Stimulated activated naive CD8-positive, alpha-beta T cell treated with anti-CD3 and anti-CD28 coated beads, Interleukin-15, amount 100 ng/mL, for 72 hours (primary cell): ENCODE results near the gene CRACR2B.

Experiments
- ATAC-seq: fragments of 150-1000 bp; cut with Tn5 transposase; 2 replicates; pipeline ENCODE4 v1.10.0; 2021; ENCODE audit warnings: mild to moderate bottlenecking, moderate library complexity
- DNase-seq, 2 donors: peaks; one replicate each; pipeline ENCODE4 v3.0.0; 2021 to 2022
- H3K27ac Mint-ChIP-seq, 2 donors: one replicate each; pipeline ENCODE4 v1.8.0; 2022; ENCODE audit warnings: mild to moderate bottlenecking in 2 of 2, mixed read lengths in 2 of 2, moderate library complexity in 2 of 2
- H3K27me3 Mint-ChIP-seq: one replicate; pipeline ENCODE4 v1.8.0; 2022; ENCODE audit warnings: mixed read lengths
- H3K4me1 Mint-ChIP-seq: one replicate; pipeline ENCODE4 v1.8.0; 2022; ENCODE audit warnings: mild to moderate bottlenecking, mixed read lengths
- H3K4me3 Mint-ChIP-seq, 2 donors: one replicate each; pipeline ENCODE4 v1.8.0; 2022; ENCODE audit warnings: mild to moderate bottlenecking in 2 of 2, mixed read lengths in 2 of 2, moderate library complexity in 1 of 2
- H3K9me3 Mint-ChIP-seq, 2 donors: one replicate each; pipeline ENCODE4 v1.8.0; 2022; ENCODE audit warnings: mixed read lengths in 2 of 2

CRACR2B gene

DNA sequence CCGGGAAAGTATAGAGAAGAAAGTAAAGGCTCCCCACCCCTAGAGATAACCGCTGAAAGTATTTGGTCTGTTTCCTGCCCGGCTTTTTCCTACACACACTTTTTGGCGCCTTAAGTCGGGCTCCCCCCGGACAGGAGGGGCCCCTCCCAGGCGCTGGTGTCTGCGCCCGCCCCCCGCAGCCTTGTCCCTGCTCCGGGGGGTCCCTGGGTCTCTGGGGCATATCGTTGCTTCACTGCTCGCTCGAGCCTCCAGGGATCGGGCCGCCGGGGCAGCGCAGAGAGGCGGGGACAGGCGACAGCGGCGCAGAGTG, 928 bp upstream of the CRACR2B start:
- peak overlapping the region; percentile 80 to 82 for H3K4me3 Mint-ChIP-seq
- H3K9me3 Mint-ChIP-seq, result no peaks in the 10 kb centered on the region
- ATAC-seq, result no peak
- peaks cover 46% of the 10 kb centered on the region for H3K27me3 Mint-ChIP-seq
- no peak for DNase-seq
- H3K27ac Mint-ChIP-seq, result no peak overlapping the region
- peaks cover 61% of the 10 kb centered on the region for H3K4me1 Mint-ChIP-seq

DNA sequence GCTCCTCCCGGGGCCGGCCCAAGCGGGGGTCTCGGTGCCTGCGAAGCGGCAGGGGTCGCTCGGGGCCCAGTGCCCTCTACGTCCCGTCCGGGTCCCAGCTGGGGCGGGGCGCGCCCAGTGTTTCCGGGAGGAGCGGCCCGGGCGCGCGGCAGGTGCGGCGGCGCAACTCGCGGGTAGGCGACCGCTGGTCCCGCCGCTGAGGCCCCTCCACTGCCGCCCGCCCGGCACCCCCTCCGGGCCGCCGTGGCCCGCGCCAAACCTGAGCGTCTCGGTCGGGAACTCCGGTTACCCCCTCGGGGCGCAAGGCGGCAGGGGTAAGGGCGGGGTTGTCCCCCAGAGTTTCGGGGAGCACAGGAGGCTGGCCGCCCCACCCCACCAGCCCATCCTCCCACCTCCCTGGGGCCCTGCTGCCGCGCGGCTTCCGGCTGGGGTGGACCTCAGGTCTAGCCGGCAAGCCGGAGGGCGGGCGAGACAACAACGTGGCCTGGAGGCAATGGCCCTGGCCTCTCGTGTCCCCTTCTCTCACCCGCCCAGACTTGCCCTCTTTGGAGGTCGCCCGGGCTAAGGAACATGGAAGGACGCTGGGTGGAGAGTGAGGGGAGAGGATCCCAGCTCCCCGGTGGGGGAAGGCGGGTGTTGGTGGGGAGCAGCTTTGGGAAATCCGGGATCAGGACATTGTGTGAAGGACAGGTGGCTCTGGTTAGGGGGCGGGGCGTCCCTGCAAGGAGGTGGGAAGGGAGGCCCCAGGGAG, 398 bp upstream of the CRACR2B start:
- peak; percentile 49 to 52 for DNase-seq
- H3K4me3 Mint-ChIP-seq, result peak overlapping the region; percentile 80 to 86
- peaks cover 61% of the 10 kb centered on the region for H3K4me1 Mint-ChIP-seq
- peaks cover 51% of the 10 kb centered on the region for H3K27me3 Mint-ChIP-seq
- ATAC-seq, result peak; percentile 44
- no peaks in the 10 kb centered on the region for H3K9me3 Mint-ChIP-seq
- H3K27ac Mint-ChIP-seq, result peak overlapping the region in 1 of 2 donors; percentile 28

DNA sequence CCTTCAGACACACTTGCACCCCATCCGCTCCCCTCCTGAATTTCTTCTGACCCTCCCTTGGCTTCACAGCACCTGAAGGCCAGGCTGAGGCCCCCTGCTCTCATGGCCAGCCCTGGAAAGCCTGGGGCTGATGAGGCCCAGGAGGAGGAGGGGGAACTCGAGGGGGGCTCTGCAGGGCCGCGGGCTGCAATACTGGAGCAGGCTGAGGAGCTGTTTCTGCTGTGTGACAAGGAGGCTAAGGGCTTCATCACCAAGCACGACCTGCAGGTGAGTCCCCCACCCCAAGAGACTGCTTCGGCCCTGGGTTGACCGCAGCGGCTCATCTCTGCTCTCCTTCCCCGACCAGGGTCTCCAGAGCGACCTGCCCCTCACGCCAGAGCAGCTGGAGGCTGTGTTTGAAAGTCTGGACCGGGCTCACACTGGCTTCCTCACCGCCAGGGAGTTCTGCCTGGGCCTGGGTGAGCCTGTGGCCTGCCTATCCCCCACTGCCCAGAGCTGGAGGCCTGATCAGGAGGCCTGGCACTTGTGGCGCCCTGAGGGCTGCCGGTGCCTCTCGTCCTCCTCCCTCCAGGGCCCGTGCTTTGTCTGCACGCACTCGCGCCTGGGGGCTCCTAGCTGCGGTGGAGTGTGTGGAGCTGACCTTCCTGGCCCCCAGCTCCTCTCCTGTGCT, 922 bp downstream of the CRACR2B start:
- Mint-ChIP-seq H3K4me3 (peak overlapping the region; percentile 69 to 86), H3K9me3 (no peaks in the 10 kb centered on the region)

DNA sequence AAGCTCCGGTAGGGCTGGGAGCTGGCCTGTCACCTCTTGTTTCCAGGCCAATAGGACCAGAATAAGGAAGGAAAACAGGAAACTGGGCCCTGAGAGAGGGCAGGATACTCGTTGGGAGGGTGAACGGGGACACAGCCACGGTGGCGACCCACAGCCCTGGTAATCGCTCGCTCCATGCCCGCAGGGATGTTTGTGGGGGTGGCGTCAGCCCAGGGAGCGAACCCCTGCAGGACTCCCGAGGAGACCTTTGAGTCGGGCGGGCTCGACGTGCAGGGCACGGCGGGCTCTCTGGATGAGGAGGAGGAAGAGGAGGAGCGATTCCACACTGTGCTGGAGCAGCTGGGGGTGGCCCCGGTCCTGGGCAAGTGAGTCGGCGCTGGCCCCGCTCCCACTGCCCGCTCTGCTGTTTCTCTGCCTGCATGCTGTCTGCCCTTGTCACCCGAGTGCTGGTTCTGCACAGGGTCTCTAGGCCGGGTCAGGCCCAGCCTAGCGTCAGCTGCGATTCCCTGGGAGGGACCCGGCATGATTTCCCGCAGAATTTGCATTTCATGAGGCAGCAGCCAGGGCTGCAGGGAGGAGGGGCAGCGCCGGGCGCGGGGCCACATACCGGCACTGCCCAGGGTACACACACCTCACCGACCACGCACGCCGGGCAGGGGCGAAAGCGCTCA, 1.6 kb downstream of the CRACR2B start:
- ATAC-seq (no peak), DNase-seq (no peak)
- Mint-ChIP-seq H3K27me3 (peaks cover 54% of the 10 kb centered on the region), H3K4me3 (peak overlapping the region; percentile 69 to 86), H3K9me3 (no peaks in the 10 kb centered on the region), H3K27ac (no peak overlapping the region), H3K4me1 (peaks cover 73% of the 10 kb centered on the region)

More for the DNA sequence above, 922 bp downstream of the CRACR2B start:
- Mint-ChIP-seq H3K4me1 (peaks cover 66% of the 10 kb centered on the region), H3K27ac (peak overlapping the region in 1 of 2 donors; percentile 74), H3K27me3 (peaks cover 54% of the 10 kb centered on the region)
- DNase-seq (no peak), ATAC-seq (no peak)

DNA sequence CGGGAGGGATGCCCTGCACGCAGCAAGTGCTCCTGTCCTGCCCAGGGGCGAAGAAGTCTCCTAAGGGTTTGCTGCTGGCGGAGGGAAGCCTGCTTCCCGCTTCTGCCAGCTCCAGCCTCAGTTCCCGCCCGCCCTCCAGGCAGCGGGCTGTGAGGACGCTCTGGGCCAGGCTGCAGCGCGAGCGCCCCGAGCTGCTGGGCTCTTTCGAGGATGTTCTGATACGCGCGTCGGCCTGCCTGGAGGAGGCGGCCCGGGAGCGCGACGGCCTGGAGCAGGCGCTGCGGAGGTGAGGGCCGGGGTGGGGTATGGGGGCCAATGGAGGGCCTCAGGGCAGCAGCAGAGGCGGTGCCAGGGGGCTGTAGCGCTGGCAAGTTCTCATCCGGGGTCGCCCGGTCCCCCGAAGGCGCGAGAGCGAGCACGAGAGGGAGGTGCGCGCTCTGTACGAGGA, 2.2 kb downstream of the CRACR2B start:
- ATAC-seq, result peak; percentile 8
- Mint-ChIP-seq H3K27me3 (peaks cover 54% of the 10 kb centered on the region), H3K27ac (no peak overlapping the region), H3K9me3 (no peaks in the 10 kb centered on the region), H3K4me1 (peaks cover 79% of the 10 kb centered on the region), H3K4me3 (peak overlapping the region; percentile 69 to 86)
- no peak for DNase-seq

DNA sequence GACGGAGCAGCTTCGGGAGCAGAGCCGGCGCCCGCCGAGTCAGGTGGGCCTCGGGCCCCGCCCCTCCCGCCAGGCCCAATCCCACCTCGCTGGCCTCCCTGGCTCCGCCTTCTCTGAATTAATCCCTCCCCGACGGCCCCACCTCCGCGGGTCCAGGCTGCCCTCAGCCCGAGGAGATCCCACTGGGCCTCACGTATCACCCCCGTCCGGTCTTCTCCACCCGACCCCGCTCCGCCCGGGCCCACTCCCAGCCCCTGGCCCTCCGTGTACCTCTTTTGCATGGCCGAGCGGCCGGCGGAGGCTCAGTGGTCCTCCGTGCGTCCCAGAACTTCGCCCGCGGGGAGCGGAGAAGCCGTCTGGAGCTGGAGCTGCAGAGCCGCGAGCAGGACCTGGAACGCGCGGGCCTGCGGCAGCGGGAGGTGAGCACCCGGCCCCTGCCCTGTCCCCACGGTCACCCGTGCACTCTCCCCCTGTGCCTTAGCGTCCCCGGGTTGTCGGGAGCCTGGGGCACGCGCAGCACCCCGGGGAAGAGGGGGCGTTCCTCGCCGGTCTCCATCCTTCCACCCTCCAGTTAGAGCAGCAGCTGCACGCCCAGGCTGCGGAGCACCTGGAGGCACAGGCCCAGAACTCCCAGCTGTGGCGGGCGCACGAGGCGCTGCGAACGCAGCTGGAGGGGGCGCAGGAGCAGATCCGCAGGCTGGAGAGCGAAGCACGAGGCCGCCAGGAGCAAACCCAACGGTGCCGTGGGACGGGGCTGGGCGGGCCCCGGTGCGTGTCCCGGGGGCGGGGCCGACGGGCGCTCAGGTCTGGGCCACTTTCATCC, 2.8 kb downstream of the CRACR2B start:
- Mint-ChIP-seq H3K27me3 (peaks cover 54% of the 10 kb centered on the region), H3K4me1 (peaks cover 78% of the 10 kb centered on the region)

DNA sequence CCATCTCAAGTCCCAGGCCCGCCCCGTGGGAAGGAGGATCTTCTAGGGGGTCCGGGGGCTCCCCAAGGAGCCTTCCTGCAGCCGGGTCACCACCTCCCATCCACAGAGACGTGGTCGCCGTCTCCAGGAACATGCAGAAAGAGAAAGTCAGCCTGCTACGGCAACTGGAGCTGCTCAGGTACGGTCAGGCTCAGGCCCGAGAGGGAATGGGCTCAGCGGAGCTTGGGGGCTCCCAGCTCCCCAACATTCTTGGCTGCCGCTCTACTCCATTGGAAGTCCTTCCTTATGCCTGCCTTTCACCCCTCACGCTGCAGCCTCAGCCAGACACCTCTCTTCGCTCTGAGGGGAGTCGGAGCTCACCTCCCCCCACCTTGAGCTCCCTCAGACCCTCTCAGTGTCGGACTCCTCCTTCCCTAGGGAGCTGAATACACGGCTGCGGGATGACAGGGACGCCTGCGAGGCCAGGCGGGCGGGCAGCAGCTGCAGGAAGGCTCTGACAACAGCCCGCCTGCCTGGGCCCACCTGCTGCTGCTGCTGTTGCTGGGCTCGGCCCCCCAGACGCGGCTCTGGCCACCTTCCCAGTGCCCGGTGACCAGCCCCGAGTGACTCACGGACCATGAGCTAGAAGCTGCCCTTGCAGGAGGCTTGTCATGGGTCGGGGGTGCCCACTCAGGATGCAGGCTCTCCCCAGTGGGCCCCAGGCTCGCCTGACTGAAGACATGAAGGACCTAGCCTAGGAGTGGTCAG, 3.6 kb downstream of the CRACR2B start:
- ATAC-seq (no peak), DNase-seq (peak in 1 of 2 donors; percentile 16)
- Mint-ChIP-seq H3K9me3 (no peaks in the 10 kb centered on the region), H3K4me3 (peak overlapping the region; percentile 58 to 68), H3K4me1 (peaks cover 83% of the 10 kb centered on the region), H3K27ac (peak overlapping the region in 1 of 2 donors; percentile 85), H3K27me3 (peaks cover 54% of the 10 kb centered on the region)

More for the DNA sequence above, 2.8 kb downstream of the CRACR2B start:
- H3K27ac Mint-ChIP-seq, result no peak overlapping the region
- H3K4me3 Mint-ChIP-seq, result peak overlapping the region; percentile 69 to 86
- peak; percentile 77 to 82 for DNase-seq
- peak; percentile 61 for ATAC-seq
- H3K9me3 Mint-ChIP-seq, result no peaks in the 10 kb centered on the region

DNA sequence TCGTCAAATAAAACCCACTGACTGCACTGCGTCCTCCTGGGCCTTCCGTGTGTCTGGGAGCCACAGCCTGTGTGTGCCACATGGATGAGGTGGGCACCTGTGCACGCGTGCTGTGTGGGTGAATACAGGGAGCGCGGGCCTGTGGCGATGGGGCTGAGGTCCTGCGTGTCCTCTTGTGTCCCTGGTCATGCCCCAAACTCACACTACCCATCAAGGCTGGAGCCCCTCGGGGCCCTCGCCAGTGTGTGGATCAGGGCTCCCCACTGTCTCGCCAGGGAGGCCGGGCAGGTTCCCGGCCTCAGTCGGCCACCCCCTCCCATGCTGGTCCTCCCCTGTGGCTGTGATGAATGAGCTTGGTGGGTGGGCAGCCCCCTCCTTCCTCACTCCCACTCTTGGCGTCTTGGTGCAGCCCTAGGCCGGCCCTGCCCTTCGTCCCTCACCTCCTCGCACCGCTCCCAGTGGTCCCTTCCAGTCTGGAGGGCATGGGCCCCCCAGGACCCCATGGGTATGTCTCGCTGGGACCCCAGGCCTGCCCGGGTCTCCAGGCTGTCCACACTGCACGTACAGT, 4.3 kb downstream of the CRACR2B start:
- ATAC-seq, result no peak
- DNase-seq, result no peak
- H3K4me3 Mint-ChIP-seq, result peak overlapping the region; percentile 58 to 68
- H3K27me3 Mint-ChIP-seq, result peaks cover 54% of the 10 kb centered on the region
- peaks cover 81% of the 10 kb centered on the region for H3K4me1 Mint-ChIP-seq
- no peaks in the 10 kb centered on the region for H3K9me3 Mint-ChIP-seq
- H3K27ac Mint-ChIP-seq, result no peak overlapping the region

DNA sequence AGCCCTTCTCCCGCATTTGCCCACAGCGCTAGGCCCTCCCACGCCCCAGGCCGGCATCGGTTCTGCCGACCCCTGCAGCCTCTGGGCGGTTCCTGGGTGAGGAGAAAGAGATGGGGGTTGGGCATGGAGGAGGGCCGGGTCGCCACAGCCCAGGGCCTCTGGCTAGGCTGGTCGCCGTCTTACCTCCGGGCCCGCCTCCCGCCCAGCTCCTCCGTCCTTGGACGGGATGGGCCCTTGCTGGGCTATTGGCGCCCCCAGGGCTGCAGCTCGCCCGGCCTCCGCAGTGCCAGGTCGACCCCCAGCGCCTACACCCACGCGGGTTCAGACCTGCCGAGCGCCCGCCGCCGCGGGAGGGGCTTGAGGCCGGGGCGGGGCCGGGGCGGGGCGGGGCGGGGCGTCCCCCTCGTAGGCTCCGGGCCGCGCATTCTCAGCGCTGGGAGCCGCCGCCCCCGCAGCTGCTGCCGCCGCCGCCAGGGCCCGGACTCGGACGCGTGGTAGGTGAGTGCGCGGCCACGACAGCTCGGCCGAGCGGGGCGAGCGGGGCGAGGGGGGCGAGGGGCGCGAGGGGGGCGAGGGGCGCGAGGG, 4.9 kb downstream of the CRACR2B start, which contains the start of gene CD151:
Gene CD151, plus strand, starts transcription at position 424 of the 585 bp plus-strand sequence. CDS start 3,118 bp downstream, outside the sequence.
- peak in 1 of 2 donors; percentile 60 for DNase-seq
- peaks cover 82% of the 10 kb centered on the region for H3K4me1 Mint-ChIP-seq
- peak within 1 kb of the TSS in 1 of 2 donors; percentile 87 for H3K27ac Mint-ChIP-seq

DNA sequence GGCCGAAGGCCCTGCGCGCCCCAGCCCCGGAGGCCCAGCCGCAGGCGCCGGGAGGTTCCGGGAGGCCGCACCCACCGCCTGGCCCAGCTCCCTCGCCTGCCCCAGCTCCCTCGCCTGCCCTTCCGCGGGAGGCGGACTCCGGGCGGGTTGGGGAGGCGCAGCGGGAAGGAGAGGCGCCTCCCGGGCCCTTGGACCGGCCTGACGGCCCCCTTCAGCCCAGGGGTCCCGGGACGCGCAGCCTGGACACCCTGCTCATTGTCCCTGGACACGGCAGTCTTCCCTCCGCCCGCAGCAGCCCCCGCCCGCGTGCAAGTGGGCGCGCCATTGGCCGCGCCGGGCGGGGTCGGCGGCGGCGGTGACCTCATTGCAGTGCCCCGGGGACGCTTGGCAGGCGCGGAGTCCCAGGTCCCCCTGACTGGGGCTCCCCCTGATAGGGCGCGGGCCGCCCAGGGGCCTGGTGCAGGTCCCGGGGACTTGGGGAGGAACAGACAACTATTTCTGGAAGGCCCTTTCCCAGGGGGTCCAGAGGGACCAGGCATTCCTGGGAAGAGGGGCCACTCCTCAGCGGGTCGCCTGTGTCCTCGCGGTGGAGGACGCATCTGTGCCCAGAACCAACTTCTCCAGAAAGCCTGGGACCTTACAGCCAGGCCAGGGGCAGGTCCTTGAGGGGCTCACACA, 5.5 kb downstream of the CRACR2B start:
- peaks cover 44% of the 10 kb centered on the region for H3K27me3 Mint-ChIP-seq
- peak; percentile 52 to 61 for DNase-seq
- H3K4me3 Mint-ChIP-seq, result peak overlapping the region; percentile 72 to 79
- peak overlapping the region in 1 of 2 donors; percentile 87 for H3K27ac Mint-ChIP-seq
- H3K4me1 Mint-ChIP-seq, result peaks cover 79% of the 10 kb centered on the region
- peak; percentile 53 for ATAC-seq
- no peaks in the 10 kb centered on the region for H3K9me3 Mint-ChIP-seq

More for the DNA sequence above, 4.9 kb downstream of the CRACR2B start, which contains the start of gene CD151:
- Mint-ChIP-seq H3K4me3 (peak within 1 kb of the TSS; percentile 72 to 79), H3K9me3 (no peaks in the 10 kb centered on the region), H3K27me3 (peaks cover 50% of the 10 kb centered on the region)
- peak; percentile 58 for ATAC-seq

DNA sequence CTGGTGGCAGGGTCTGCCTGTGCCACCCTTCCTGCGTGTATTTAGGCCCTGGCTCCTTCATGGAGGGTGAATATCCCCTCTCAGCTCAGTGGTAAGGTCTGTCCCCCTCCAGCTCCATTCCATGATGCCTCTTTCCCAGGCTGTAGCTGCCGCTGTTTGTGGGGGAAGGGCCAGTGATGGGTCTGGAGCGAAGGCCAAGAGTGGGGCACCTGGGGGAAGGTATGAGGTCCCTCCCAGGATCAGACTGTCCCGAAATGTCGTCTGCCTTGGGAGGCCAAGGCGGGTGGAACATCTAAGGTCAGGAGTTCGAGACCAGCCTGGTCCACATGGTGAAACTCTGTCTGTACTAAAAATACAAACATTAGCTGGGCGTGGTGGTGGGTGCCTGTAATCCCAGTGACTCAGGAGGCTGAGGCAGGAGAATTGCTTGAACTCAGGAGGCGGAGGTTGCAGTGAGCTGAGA, 6.2 kb downstream of the CRACR2B start:
- Mint-ChIP-seq H3K4me3 (peak overlapping the region; percentile 72 to 79), H3K27me3 (peaks cover 37% of the 10 kb centered on the region), H3K9me3 (no peaks in the 10 kb centered on the region), H3K27ac (peak overlapping the region; percentile 61 to 87), H3K4me1 (peaks cover 79% of the 10 kb centered on the region)
- no peak for DNase-seq
- ATAC-seq, result no peak

DNA sequence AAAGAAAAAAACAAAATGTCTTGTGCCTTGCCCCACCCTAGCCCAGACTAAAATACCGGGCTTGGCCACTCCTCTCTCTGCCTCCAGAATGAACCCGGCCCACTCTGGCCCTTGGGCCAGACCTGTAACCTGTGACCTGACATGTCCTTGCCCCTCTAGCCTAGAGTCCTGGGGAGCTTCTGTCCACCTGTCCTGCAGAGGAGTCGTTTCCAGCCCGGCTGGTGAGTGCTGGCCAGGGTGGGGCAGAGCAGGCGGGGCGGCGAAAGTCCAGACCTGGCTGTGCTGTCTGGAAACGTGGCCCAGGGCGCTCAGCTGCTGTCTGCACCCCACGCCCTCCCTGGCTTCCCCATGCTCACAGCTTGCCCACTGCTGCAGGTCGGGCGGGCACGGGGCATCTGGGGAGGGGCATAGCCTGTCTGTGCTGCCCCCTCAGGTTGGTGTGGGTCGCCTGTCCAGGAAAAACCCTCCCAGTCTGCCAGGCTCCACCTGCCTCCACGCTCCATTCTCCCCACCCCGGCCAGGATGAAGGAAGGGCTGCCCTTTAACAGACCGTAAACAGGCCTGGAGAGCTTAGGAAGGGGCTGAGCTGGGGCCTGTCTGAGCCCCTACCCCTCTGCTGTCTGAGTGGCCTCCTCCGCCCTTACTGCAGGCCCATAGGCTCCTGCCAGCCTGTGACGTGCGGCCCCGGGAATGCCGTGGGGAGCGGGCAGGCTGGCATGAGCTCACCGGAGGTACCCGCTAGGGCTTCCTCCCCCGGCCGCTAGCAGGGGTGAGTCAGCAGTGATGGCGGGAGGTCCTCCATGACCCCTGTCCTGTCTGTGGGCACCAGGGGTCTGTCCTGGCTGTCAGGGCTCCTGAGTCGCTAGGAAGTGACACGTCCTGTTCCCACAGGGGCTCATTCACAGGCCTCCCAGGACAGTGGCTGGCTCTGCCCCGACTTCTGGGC, 6.9 kb downstream of the CRACR2B start:
- peaks cover 75% of the 10 kb centered on the region for H3K4me1 Mint-ChIP-seq
- peak overlapping the region; percentile 72 to 79 for H3K4me3 Mint-ChIP-seq
- DNase-seq (no peak), ATAC-seq (no peak)
- no peaks in the 10 kb centered on the region for H3K9me3 Mint-ChIP-seq
- H3K27ac Mint-ChIP-seq, result no peak overlapping the region
- peaks cover 30% of the 10 kb centered on the region for H3K27me3 Mint-ChIP-seq
